Stimulated activated CD4-positive, alpha-beta T cell treated with anti-CD3 and anti-CD28 coated beads, Interleukin-1b, Interleukin-23, amount 100 ng/mL, for 1 hour (primary cell): Measurements from ENCODE around the gene CD40LG.

ENCODE experiments used
- DNase-seq, 2 donors: peaks; one replicate each; pipeline ENCODE4 v3.0.0-alpha.2; 2020; ENCODE audit warnings: low read depth in 2 of 2

CD40LG gene

GRCh38 chrX:136697156-136697555 lies 49.2 kb downstream of the CD40LG start:
- DNase-seq, result no peak

GRCh38 chrX:136708348-136708747 lies 60.4 kb downstream of the CD40LG start:
- no peak for DNase-seq
